ENCODE measurements around the gene SLC28A1.

Gene SLC28A1

GRCh38 chr15:84949845-84950569 is 65.5 kb downstream of the SLC28A1 start:
- no peak overlapping the region for H3K4me3 ChIP-seq (ENCODE audit: low read depth in 1 of 2, low read length in 2 of 2)
- H3K36me3 ChIP-seq (ENCODE audit: control insufficient read depth in 1 of 2, insufficient read depth in 2 of 2, low read length in 2 of 2): no peaks in the 10 kb centered on the region
- H3K27me3 ChIP-seq (ENCODE audit: control insufficient read depth in 1 of 2, insufficient read depth in 2 of 2, low read length in 2 of 2): no peaks in the 10 kb centered on the region
- no peaks in the 10 kb centered on the region for H3K4me1 ChIP-seq (ENCODE audit: control insufficient read depth in 1 of 2, insufficient read depth in 2 of 2, low read length in 2 of 2)
- no peaks in the 10 kb centered on the region for H3K9me3 ChIP-seq (ENCODE audit: control insufficient read depth in 1 of 2, low read length in 2 of 2)
- no peak overlapping the region for H3K27ac ChIP-seq (ENCODE audit: low read depth, low read length)
- no peak overlapping the region for H3K9ac ChIP-seq (ENCODE audit: low read depth in 1 of 2, low read length in 2 of 2)

DNA sequence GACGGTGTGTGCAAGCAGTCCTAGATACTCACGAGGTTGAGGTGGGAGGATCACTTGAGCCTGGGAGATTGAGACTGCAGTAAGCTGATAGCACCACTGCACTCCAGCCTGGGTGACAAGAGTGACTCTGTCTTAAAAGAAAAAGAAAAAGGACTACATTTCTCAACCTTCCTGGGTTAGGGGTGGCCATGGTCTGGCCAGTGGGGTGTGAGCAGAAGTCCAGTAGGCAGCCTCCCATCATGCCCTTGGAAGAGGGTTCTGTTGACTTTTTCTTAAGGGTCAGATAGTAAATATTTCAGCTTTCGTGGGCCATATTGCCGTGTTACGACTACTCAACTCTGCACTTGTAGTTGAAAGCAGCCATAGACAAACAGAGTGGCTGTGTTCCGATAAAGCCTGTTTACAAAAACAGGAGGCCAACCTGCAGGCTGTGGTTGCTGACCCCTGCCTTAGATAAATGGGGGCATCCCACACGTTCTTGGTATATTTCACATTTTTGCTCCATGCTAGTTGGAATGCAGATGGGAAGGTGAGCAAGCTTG is 66.2 kb downstream of the SLC28A1 start:
- Histone ChIP-seq H3K4me1 (ENCODE audit: control insufficient read depth in 1 of 2, insufficient read depth in 2 of 2, low read length in 2 of 2) (peaks cover 0 to 5% of the 10 kb centered on the region in 2 donors), H3K9ac (ENCODE audit: low read depth in 1 of 2, low read length in 2 of 2) (no peak overlapping the region), H3K9me3 (ENCODE audit: control insufficient read depth in 1 of 2, low read length in 2 of 2) (no peaks in the 10 kb centered on the region), H3K36me3 (ENCODE audit: control insufficient read depth in 1 of 2, insufficient read depth in 2 of 2, low read length in 2 of 2) (no peaks in the 10 kb centered on the region), H3K27me3 (ENCODE audit: control insufficient read depth in 1 of 2, insufficient read depth in 2 of 2, low read length in 2 of 2) (no peaks in the 10 kb centered on the region), H3K27ac (ENCODE audit: low read depth, low read length) (no peak overlapping the region), H3K4me3 (ENCODE audit: low read depth in 1 of 2, low read length in 2 of 2) (no peak overlapping the region)

GRCh38 chr15:84951736-84952135 is 67.3 kb downstream of the SLC28A1 start:
- Histone ChIP-seq H3K4me3 (ENCODE audit: low read depth in 1 of 2, low read length in 2 of 2) (no peak overlapping the region), H3K36me3 (ENCODE audit: control insufficient read depth in 1 of 2, insufficient read depth in 2 of 2, low read length in 2 of 2) (no peaks in the 10 kb centered on the region), H3K27me3 (ENCODE audit: control insufficient read depth in 1 of 2, insufficient read depth in 2 of 2, low read length in 2 of 2) (no peaks in the 10 kb centered on the region), H3K9ac (ENCODE audit: low read depth in 1 of 2, low read length in 2 of 2) (no peak overlapping the region), H3K27ac (ENCODE audit: low read depth, low read length) (no peak overlapping the region), H3K9me3 (ENCODE audit: control insufficient read depth in 1 of 2, low read length in 2 of 2) (no peaks in the 10 kb centered on the region), H3K4me1 (ENCODE audit: control insufficient read depth in 1 of 2, insufficient read depth in 2 of 2, low read length in 2 of 2) (peaks cover 0 to 5% of the 10 kb centered on the region in 2 donors)

GRCh38 chr15:84953136-84953535 is 68.7 kb downstream of the SLC28A1 start:
- no peaks in the 10 kb centered on the region for H3K9me3 ChIP-seq (ENCODE audit: control insufficient read depth in 1 of 2, low read length in 2 of 2)
- H3K4me1 ChIP-seq (ENCODE audit: control insufficient read depth in 1 of 2, insufficient read depth in 2 of 2, low read length in 2 of 2): peaks cover 0 to 5% of the 10 kb centered on the region in 2 donors
- H3K36me3 ChIP-seq (ENCODE audit: control insufficient read depth in 1 of 2, insufficient read depth in 2 of 2, low read length in 2 of 2): no peaks in the 10 kb centered on the region
- no peaks in the 10 kb centered on the region for H3K27me3 ChIP-seq (ENCODE audit: control insufficient read depth in 1 of 2, insufficient read depth in 2 of 2, low read length in 2 of 2)
- H3K27ac ChIP-seq (ENCODE audit: low read depth, low read length): no peak overlapping the region
- H3K9ac ChIP-seq (ENCODE audit: low read depth in 1 of 2, low read length in 2 of 2): no peak overlapping the region
- no peak overlapping the region for H3K4me3 ChIP-seq (ENCODE audit: low read depth in 1 of 2, low read length in 2 of 2)

DNA sequence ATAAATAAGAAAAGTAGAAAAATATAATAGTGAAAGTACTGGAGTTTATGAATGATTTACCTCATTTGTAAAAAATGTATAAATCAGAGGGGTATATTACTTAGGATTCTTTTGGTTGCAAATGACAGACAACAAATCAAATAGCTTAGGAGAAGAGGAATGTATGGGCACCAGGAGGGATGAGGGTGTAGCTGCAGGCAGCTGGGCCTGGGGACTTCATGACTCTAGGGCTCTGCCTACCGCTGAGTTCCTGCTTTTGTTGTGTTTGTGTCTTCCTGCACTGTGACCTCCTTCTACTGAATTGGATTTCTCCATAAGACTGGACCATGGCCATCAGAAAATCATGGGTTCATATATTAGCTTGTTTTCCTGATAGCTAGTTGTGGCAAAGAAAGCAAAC is 69.3 kb downstream of the SLC28A1 start:
- Histone ChIP-seq H3K9me3 (ENCODE audit: control insufficient read depth in 1 of 2, low read length in 2 of 2) (no peaks in the 10 kb centered on the region), H3K27ac (ENCODE audit: low read depth, low read length) (no peak overlapping the region), H3K36me3 (ENCODE audit: control insufficient read depth in 1 of 2, insufficient read depth in 2 of 2, low read length in 2 of 2) (no peaks in the 10 kb centered on the region), H3K4me3 (ENCODE audit: low read depth in 1 of 2, low read length in 2 of 2) (no peak overlapping the region), H3K4me1 (ENCODE audit: control insufficient read depth in 1 of 2, insufficient read depth in 2 of 2, low read length in 2 of 2) (peaks cover 0 to 5% of the 10 kb centered on the region in 2 donors), H3K27me3 (ENCODE audit: control insufficient read depth in 1 of 2, insufficient read depth in 2 of 2, low read length in 2 of 2) (no peaks in the 10 kb centered on the region), H3K9ac (ENCODE audit: low read depth in 1 of 2, low read length in 2 of 2) (no peak overlapping the region)

DNA sequence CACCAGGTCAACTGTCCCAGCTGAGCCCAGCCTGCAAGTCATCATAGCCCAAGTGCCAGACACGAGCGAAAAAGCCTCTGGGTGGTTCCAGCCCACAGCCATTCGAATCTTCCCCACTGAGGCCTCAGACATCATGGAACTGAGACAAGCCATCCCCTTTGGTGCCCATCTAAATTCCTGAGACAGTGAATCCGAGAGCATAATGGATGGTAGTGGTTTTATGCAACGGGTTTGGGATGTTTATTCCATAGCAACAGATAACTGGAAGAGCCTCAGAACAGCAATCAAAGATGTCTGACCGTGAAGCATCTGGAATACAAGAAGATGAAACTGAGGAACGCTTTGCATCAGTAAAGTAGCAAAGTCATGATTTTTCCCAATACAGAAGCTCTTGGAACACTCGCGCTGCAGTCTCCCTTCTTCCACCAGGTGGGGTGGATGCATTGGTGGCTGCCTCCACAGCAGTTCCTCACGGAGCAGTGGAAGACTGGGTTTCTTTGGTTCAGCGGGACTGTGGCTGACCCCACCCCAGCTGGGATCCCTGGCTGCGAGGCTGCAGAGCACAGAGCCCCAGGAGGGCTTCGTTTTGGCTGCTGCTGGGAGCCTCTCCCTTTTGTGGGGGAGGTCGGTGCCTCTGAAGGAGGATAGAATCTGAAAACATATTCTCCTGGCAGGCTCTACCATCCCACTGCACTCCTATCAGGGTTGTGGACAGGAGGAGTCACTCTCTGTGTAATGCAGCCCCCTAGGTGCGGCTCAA is 70.8 kb downstream of the SLC28A1 start:
- H3K9ac ChIP-seq (ENCODE audit: low read depth in 1 of 2, low read length in 2 of 2): no peak overlapping the region
- H3K36me3 ChIP-seq (ENCODE audit: control insufficient read depth in 1 of 2, insufficient read depth in 2 of 2, low read length in 2 of 2): no peaks in the 10 kb centered on the region
- H3K4me1 ChIP-seq (ENCODE audit: control insufficient read depth in 1 of 2, insufficient read depth in 2 of 2, low read length in 2 of 2): peaks cover 0 to 5% of the 10 kb centered on the region in 2 donors
- no peaks in the 10 kb centered on the region for H3K9me3 ChIP-seq (ENCODE audit: control insufficient read depth in 1 of 2, low read length in 2 of 2)
- H3K4me3 ChIP-seq (ENCODE audit: low read depth in 1 of 2, low read length in 2 of 2): peak overlapping the region; percentile 42 to 45
- no peaks in the 10 kb centered on the region for H3K27me3 ChIP-seq (ENCODE audit: control insufficient read depth in 1 of 2, insufficient read depth in 2 of 2, low read length in 2 of 2)
- no peak overlapping the region for H3K27ac ChIP-seq (ENCODE audit: low read depth, low read length)

DNA sequence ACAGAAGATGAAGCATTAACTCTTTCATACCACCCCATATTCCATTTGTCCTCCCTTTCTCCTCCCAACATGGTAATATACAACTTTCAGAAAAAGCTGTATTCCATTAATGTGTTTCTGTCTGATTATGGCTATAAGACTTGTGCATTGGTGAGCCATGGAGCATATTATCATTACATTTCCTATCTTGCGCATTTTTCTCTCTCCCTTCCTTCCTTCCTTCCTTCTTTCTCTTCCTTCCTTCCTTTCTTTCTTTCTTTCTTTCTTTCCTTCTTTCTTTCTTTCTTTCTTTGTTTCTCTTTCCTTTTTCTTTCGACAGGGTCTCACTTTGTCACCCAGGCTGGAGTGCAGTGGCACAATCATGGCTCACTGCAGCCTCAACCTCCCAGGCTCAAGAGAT is 71.7 kb downstream of the SLC28A1 start:
- Histone ChIP-seq H3K4me3 (ENCODE audit: low read depth in 1 of 2, low read length in 2 of 2) (no peak overlapping the region), H3K9ac (ENCODE audit: low read depth in 1 of 2, low read length in 2 of 2) (no peak overlapping the region), H3K27me3 (ENCODE audit: control insufficient read depth in 1 of 2, insufficient read depth in 2 of 2, low read length in 2 of 2) (no peaks in the 10 kb centered on the region), H3K36me3 (ENCODE audit: control insufficient read depth in 1 of 2, insufficient read depth in 2 of 2, low read length in 2 of 2) (no peaks in the 10 kb centered on the region), H3K4me1 (ENCODE audit: control insufficient read depth in 1 of 2, insufficient read depth in 2 of 2, low read length in 2 of 2) (peaks cover 0 to 5% of the 10 kb centered on the region in 2 donors), H3K9me3 (ENCODE audit: control insufficient read depth in 1 of 2, low read length in 2 of 2) (no peaks in the 10 kb centered on the region), H3K27ac (ENCODE audit: low read depth, low read length) (no peak overlapping the region)

- no peak overlapping the region for H3K9ac ChIP-seq (ENCODE audit: low read depth in 1 of 2, low read length in 2 of 2)
- H3K27me3 ChIP-seq (ENCODE audit: control insufficient read depth in 1 of 2, insufficient read depth in 2 of 2, low read length in 2 of 2): no peaks in the 10 kb centered on the region
- H3K4me1 ChIP-seq (ENCODE audit: control insufficient read depth in 1 of 2, insufficient read depth in 2 of 2, low read length in 2 of 2): peaks cover 0 to 2% of the 10 kb centered on the region in 2 donors
- no peak overlapping the region for H3K27ac ChIP-seq (ENCODE audit: low read depth, low read length)
- H3K9me3 ChIP-seq (ENCODE audit: control insufficient read depth in 1 of 2, low read length in 2 of 2): no peaks in the 10 kb centered on the region
- H3K4me3 ChIP-seq (ENCODE audit: low read depth in 1 of 2, low read length in 2 of 2): no peak overlapping the region
- H3K36me3 ChIP-seq (ENCODE audit: control insufficient read depth in 1 of 2, insufficient read depth in 2 of 2, low read length in 2 of 2): no peaks in the 10 kb centered on the region
These were observed 76.1 kb downstream of the SLC28A1 start for GRCh38 chr15:84960391-84961113.

- H3K27me3 ChIP-seq (ENCODE audit: control insufficient read depth in 1 of 2, insufficient read depth in 2 of 2, low read length in 2 of 2): no peaks in the 10 kb centered on the region
- no peak overlapping the region for H3K9ac ChIP-seq (ENCODE audit: low read depth in 1 of 2, low read length in 2 of 2)
- H3K4me3 ChIP-seq (ENCODE audit: low read depth in 1 of 2, low read length in 2 of 2): no peak overlapping the region
- H3K4me1 ChIP-seq (ENCODE audit: control insufficient read depth in 1 of 2, insufficient read depth in 2 of 2, low read length in 2 of 2): no peaks in the 10 kb centered on the region
- no peaks in the 10 kb centered on the region for H3K9me3 ChIP-seq (ENCODE audit: control insufficient read depth in 1 of 2, low read length in 2 of 2)
- no peak overlapping the region for H3K27ac ChIP-seq (ENCODE audit: low read depth, low read length)
- H3K36me3 ChIP-seq (ENCODE audit: control insufficient read depth in 1 of 2, insufficient read depth in 2 of 2, low read length in 2 of 2): no peaks in the 10 kb centered on the region
These were observed 76.6 kb downstream of the SLC28A1 start for GRCh38 chr15:84961114-84961452.

GRCh38 chr15:84961707-84962106 is 77.2 kb downstream of the SLC28A1 start:
- Histone ChIP-seq H3K9ac (ENCODE audit: low read depth in 1 of 2, low read length in 2 of 2) (no peak overlapping the region), H3K4me3 (ENCODE audit: low read depth in 1 of 2, low read length in 2 of 2) (no peak overlapping the region), H3K9me3 (ENCODE audit: control insufficient read depth in 1 of 2, low read length in 2 of 2) (no peaks in the 10 kb centered on the region), H3K27me3 (ENCODE audit: control insufficient read depth in 1 of 2, insufficient read depth in 2 of 2, low read length in 2 of 2) (no peaks in the 10 kb centered on the region), H3K27ac (ENCODE audit: low read depth, low read length) (no peak overlapping the region), H3K36me3 (ENCODE audit: control insufficient read depth in 1 of 2, insufficient read depth in 2 of 2, low read length in 2 of 2) (no peaks in the 10 kb centered on the region), H3K4me1 (ENCODE audit: control insufficient read depth in 1 of 2, insufficient read depth in 2 of 2, low read length in 2 of 2) (no peaks in the 10 kb centered on the region)

Data from duodenal mucosa (tissue), 2 donors.